ENCODE measurements around the gene ZDHHC15.
"Not testable (repeated sequence)": the region's sequence is repeated elsewhere in the genome, so short reads cannot be mapped to it uniquely, and the experiment has no call there.

The ZDHHC15 gene

DNA sequence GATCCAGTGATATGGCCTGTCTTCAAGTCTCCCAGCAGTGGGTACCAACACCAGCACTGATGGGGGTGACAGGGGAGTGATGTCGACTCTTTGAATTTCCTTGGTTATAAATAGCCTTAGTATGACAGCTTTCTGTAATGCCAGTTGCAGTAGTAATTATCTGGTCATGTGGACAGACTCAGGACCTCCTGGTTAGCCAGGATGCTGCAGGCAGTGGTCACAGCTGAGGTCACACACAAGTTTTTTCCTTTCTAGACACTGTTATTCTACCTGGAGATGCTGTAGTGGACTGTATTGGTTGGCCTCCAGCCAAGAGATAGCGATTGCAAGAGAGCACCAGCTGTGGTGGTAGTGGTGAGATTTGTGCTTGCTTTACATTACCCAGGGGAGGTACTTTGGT is 185.3 kb downstream of the ZDHHC15 start:
- peak; percentile 2 for DNase-seq (ENCODE audit: low read depth)
- no peak overlapping the region for H3K4me3 ChIP-seq (ENCODE audit: low read depth, low read length)
- TF ChIP-seq, protein P1, sequence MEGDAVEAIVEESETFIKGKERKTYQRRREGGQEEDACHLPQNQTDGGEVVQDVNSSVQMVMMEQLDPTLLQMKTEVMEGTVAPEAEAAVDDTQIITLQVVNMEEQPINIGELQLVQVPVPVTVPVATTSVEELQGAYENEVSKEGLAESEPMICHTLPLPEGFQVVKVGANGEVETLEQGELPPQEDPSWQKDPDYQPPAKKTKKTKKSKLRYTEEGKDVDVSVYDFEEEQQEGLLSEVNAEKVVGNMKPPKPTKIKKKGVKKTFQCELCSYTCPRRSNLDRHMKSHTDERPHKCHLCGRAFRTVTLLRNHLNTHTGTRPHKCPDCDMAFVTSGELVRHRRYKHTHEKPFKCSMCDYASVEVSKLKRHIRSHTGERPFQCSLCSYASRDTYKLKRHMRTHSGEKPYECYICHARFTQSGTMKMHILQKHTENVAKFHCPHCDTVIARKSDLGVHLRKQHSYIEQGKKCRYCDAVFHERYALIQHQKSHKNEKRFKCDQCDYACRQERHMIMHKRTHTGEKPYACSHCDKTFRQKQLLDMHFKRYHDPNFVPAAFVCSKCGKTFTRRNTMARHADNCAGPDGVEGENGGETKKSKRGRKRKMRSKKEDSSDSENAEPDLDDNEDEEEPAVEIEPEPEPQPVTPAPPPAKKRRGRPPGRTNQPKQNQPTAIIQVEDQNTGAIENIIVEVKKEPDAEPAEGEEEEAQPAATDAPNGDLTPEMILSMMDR (conservative IDR thresholded peaks at IDR 0.05; ENCODE audit: low read depth, low read length): no peak

DNA sequence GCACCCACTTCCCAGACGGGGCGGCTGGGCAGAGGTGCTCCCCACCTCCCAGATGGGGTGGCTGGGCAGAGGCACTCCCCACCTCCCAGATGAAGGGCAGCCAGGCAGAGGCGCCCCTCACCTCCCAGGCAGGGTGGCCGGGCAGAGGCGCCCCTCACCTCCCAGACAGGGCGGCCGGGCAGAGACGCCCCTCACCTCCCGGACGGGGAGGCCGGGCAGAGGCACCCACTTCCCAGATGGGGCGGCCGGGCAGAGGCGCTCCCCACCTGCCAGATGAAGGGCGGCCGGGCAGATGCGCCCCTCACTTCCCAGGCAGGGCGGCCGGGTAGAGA is 187.7 kb downstream of the ZDHHC15 start:
- TF ChIP-seq, protein P1 (conservative IDR thresholded peaks at IDR 0.05; ENCODE audit: low read depth, low read length): no peak
- no peak overlapping the region for H3K4me3 ChIP-seq (ENCODE audit: low read depth, low read length)
- no peak for DNase-seq (ENCODE audit: low read depth)

- not testable (repeated sequence) for H3K4me3 ChIP-seq (ENCODE audit: low read depth, low read length); DNase-seq (ENCODE audit: low read depth)
Observed at GRCh38 chrX:75334407-75335126, 188.3 kb downstream of the ZDHHC15 start.

GRCh38 chrX:75327607-75328006 is 195.2 kb downstream of the ZDHHC15 start:
- DNase-seq (ENCODE audit: low read depth): no peak
- no peak overlapping the region for H3K4me3 ChIP-seq (ENCODE audit: low read depth, low read length)
- TF ChIP-seq, protein P1 (conservative IDR thresholded peaks at IDR 0.05; ENCODE audit: low read depth, low read length): no peak
